ENCODE measurements around the gene NOP56. TPM values are rescaled to one million over a fixed set of nuclear protein-coding genes. Genes with fewer than 3 reads are reported as not detected.

The NOP56 gene
- total RNA-seq, 1 donor = 127 TPM

- H3K4me3 ChIP-seq (ENCODE audit: low read depth, low read length) = no peak overlapping the region
- TF ChIP-seq, protein P1, sequence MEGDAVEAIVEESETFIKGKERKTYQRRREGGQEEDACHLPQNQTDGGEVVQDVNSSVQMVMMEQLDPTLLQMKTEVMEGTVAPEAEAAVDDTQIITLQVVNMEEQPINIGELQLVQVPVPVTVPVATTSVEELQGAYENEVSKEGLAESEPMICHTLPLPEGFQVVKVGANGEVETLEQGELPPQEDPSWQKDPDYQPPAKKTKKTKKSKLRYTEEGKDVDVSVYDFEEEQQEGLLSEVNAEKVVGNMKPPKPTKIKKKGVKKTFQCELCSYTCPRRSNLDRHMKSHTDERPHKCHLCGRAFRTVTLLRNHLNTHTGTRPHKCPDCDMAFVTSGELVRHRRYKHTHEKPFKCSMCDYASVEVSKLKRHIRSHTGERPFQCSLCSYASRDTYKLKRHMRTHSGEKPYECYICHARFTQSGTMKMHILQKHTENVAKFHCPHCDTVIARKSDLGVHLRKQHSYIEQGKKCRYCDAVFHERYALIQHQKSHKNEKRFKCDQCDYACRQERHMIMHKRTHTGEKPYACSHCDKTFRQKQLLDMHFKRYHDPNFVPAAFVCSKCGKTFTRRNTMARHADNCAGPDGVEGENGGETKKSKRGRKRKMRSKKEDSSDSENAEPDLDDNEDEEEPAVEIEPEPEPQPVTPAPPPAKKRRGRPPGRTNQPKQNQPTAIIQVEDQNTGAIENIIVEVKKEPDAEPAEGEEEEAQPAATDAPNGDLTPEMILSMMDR (IDR thresholded peaks at IDR 0.05; ENCODE audit: insufficient read depth, low read depth, low read length) = no peak
- peak; percentile 56 for DNase-seq (ENCODE audit: low read depth)
These were observed 32.4 kb upstream of the NOP56 start for GRCh38 chr20:2619961-2620595.

GRCh38 chr20:2624190-2624589, 28.2 kb upstream of the NOP56 start:
- no peak overlapping the region for H3K4me3 ChIP-seq (ENCODE audit: low read depth, low read length)
- no peak for DNase-seq (ENCODE audit: low read depth)
- TF ChIP-seq, protein P1 (IDR thresholded peaks at IDR 0.05; ENCODE audit: insufficient read depth, low read depth, low read length) = no peak

DNA sequence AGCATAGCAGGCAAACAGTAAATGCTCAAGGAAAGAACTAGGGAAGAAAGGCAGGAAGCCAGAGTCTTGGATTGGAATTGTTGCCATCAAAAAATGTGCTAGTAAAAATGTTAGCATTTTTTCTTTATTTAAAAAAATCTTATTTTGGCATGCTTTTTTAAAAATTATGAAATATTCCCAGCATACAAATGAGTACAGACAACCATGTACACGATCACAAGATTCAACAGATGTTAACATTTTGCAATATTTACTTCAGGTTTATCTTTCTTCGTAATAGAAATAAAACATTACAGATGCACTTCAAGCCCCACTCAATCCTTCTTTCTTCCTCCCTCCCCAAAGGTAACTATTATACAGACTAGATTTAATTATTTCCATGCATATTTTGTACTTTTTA, 27.4 kb upstream of the NOP56 start:
- peak; percentile 7 for DNase-seq (ENCODE audit: low read depth)
- no peak overlapping the region for H3K4me3 ChIP-seq (ENCODE audit: low read depth, low read length)
- TF ChIP-seq, protein P1 (IDR thresholded peaks at IDR 0.05; ENCODE audit: insufficient read depth, low read depth, low read length) = no peak

- H3K4me3 ChIP-seq (ENCODE audit: low read depth, low read length) = no peak overlapping the region
- DNase-seq (ENCODE audit: low read depth) = peak; percentile 80
- TF ChIP-seq, protein P1 (IDR thresholded peaks at IDR 0.05; ENCODE audit: insufficient read depth, low read depth, low read length) = no peak
These were observed 25.4 kb upstream of the NOP56 start for GRCh38 chr20:2626853-2627541.

GRCh38 chr20:2631228-2631627, 21.2 kb upstream of the NOP56 start:
- H3K4me3 ChIP-seq (ENCODE audit: low read depth, low read length) = no peak overlapping the region
- TF ChIP-seq, protein P1 (IDR thresholded peaks at IDR 0.05; ENCODE audit: insufficient read depth, low read depth, low read length) = no peak
- DNase-seq (ENCODE audit: low read depth) = no peak

DNA sequence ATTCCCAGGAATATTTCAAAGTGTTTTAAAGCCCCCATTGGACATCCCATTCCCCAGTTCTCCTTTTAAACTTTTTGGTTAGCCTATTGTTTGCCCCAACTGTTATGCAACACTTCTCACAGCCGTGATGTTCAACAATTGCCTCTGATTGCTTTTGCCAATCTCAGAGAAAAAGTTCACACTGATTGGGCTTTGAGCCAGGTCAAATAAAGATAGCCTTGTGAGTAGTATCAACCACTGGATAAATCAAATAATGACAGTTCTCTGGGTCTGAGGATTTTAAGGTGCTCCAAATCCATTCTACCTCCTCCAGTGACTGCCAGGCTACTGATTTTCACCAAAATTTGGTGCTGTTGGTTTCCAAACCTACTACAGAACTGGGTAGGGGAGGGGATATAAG, 19.1 kb upstream of the NOP56 start:
- TF ChIP-seq, protein P1 (IDR thresholded peaks at IDR 0.05; ENCODE audit: insufficient read depth, low read depth, low read length) = no peak
- DNase-seq (ENCODE audit: low read depth) = no peak
- no peak overlapping the region for H3K4me3 ChIP-seq (ENCODE audit: low read depth, low read length)
